Activated naive CD8-positive, alpha-beta T cell treated with anti-CD3 and anti-CD28 coated beads, Interleukin-2, amount 50 U/mL, for 16 hours (primary cell): ENCODE data around the gene DUXB.
A peak's percentile ranks its signal among the peaks of the same experiment; 100 is the strongest.

Experiments used
- DNase-seq: peaks from one replicate; pipeline ENCODE4 v3.0.0-alpha.2; 2020; ENCODE audit warnings: low read depth, low spot score

The DUXB gene

GRCh38 chr16:75660726-75661302 lies 40.4 kb downstream of the DUXB start:
- DNase-seq: no peak

- no peak for DNase-seq
Observed at GRCh38 chr16:75660321-75660720, 40.9 kb downstream of the DUXB start.

GRCh38 chr16:75658175-75658574 lies 43.1 kb downstream of the DUXB start:
- no peak for DNase-seq

- no peak for DNase-seq
Observed at GRCh38 chr16:75653922-75654321, 47.3 kb downstream of the DUXB start.

- DNase-seq: peak; percentile 61
Observed at GRCh38 chr16:75648265-75649076, 52.8 kb downstream of the DUXB start.

GRCh38 chr16:75647492-75648264 lies 53.6 kb downstream of the DUXB start, which contains the start of the genes KARS1 and TERF2IP:
TSS of gene KARS1 (minus strand) at chr16:75647665. CDS start at chr16:75647639, 26 bp downstream.
TSS of gene TERF2IP (plus strand) at chr16:75647773. CDS start at chr16:75647883, 110 bp downstream.
- peak; percentile 86 for DNase-seq

- no peak for DNase-seq
Observed at GRCh38 chr16:75647112-75647491, 54.2 kb downstream of the DUXB start.

GRCh38 chr16:75644240-75645012 lies 56.8 kb downstream of the DUXB start:
- no peak for DNase-seq
